ENCODE results near the gene ESD. TPM values are rescaled to one million over a fixed set of nuclear protein-coding genes. Genes with fewer than 3 reads are reported as not detected.
"Not testable (repeated sequence)": the region's sequence is repeated elsewhere in the genome, so short reads cannot be mapped to it uniquely, and the experiment has no call there.

The ESD gene
- total RNA-seq, 5 donors from 2014 or later (not counting 1 experiment from before 2014, with no cell fraction given): 32.4 to 52.1 (median 44.6) TPM

- CTCF ChIA-PET: no interaction called here
- ATAC-seq (replicated peaks in 1 of 4): no peak
- POLR2A ChIA-PET: no interaction called here
- Mint-ChIP-seq H3K36me3 (peaks cover 62% of the 10 kb centered on the region), H3K27ac (no peak overlapping the region), H3K27me3 (no peaks in the 10 kb centered on the region), H3K4me1 (peaks cover 0 to 2% (median 0%) of the 10 kb centered on the region in 3 donors), H3K4me3 (no peak overlapping the region), H3K9me3 (no peaks in the 10 kb centered on the region)
- no peak overlapping the region for H3K4me3 ChIP-seq (ENCODE audit: control insufficient read depth in 1 of 2, extremely low read depth in 1 of 2, low read length in 1 of 2)
- H3K36me3 ChIP-seq (ENCODE audit: control insufficient read depth in 2 of 2, extremely low read depth in 1 of 2, insufficient read depth in 1 of 2, low read length in 1 of 2): peaks cover 0 to 69% of the 10 kb centered on the region in 2 donors
- no peak for DNase-seq
- WGBS (ENCODE audit: insufficient coverage): no CpG with 5 or more reads among the region's 2 CpGs
- H3K9me3 ChIP-seq: no peaks in the 10 kb centered on the region
- no peak overlapping the region for H3K27ac ChIP-seq (ENCODE audit: low read length)
- no peaks in the 10 kb centered on the region for H3K27me3 ChIP-seq (replicated peaks in 1 of 2; ENCODE audit: control insufficient read depth in 2 of 2, extremely low read depth in 1 of 2, insufficient read depth in 2 of 2, low read length in 1 of 2)
- H3K4me1 ChIP-seq (ENCODE audit: control insufficient read depth in 1 of 2, extremely low read depth in 1 of 2, insufficient read depth in 2 of 2, low read length in 2 of 2): no peaks in the 10 kb centered on the region
These were observed 18.1 kb downstream of the ESD start for GRCh38 chr13:46778890-46779289.

- Histone ChIP-seq H3K4me3 (ENCODE audit: control insufficient read depth in 1 of 2, extremely low read depth in 1 of 2, low read length in 1 of 2) (no peak overlapping the region), H3K27ac (ENCODE audit: low read length) (no peak overlapping the region), H3K9me3 (no peaks in the 10 kb centered on the region), H3K27me3 (replicated peaks in 1 of 2; ENCODE audit: control insufficient read depth in 2 of 2, extremely low read depth in 1 of 2, insufficient read depth in 2 of 2, low read length in 1 of 2) (no peaks in the 10 kb centered on the region), H3K4me1 (ENCODE audit: control insufficient read depth in 1 of 2, extremely low read depth in 1 of 2, insufficient read depth in 2 of 2, low read length in 2 of 2) (no peaks in the 10 kb centered on the region), H3K36me3 (ENCODE audit: control insufficient read depth in 2 of 2, extremely low read depth in 1 of 2, insufficient read depth in 1 of 2, low read length in 1 of 2) (peaks cover 0 to 70% of the 10 kb centered on the region in 2 donors)
- no peaks in the 10 kb centered on the region for H3K27me3 Mint-ChIP-seq
- no peak overlapping the region for H3K27ac Mint-ChIP-seq
- H3K4me3 Mint-ChIP-seq: no peak overlapping the region
- WGBS (ENCODE audit: insufficient coverage): no CpG with 5 or more reads among the region's 3 CpGs
- ATAC-seq (replicated peaks in 1 of 4) (no peak), DNase-seq (no peak)
- POLR2A ChIA-PET: interaction anchor here in 1 of 2 donors (0.5 kb wide), 1 partner anchor 177 kb away, joined by 3 read pairs; no protein-coding TSS in a partner anchor
- no peaks in the 10 kb centered on the region for H3K9me3 Mint-ChIP-seq
- CTCF ChIA-PET: no interaction called here
- H3K36me3 Mint-ChIP-seq: peaks cover 69% of the 10 kb centered on the region
- H3K4me1 Mint-ChIP-seq: peaks cover 0 to 2% (median 0%) of the 10 kb centered on the region in 3 donors
These were observed 18.9 kb downstream of the ESD start for GRCh38 chr13:46778095-46778494.

- H3K4me1 ChIP-seq (ENCODE audit: control insufficient read depth in 1 of 2, extremely low read depth in 1 of 2, insufficient read depth in 2 of 2, low read length in 2 of 2): no peaks in the 10 kb centered on the region
- Mint-ChIP-seq H3K27me3 (no peaks in the 10 kb centered on the region), H3K27ac (no peak overlapping the region), H3K4me1 (no peaks in the 10 kb centered on the region), H3K9me3 (no peaks in the 10 kb centered on the region), H3K36me3 (peaks cover 73% of the 10 kb centered on the region), H3K4me3 (no peak overlapping the region)
- WGBS (ENCODE audit: insufficient coverage): 100% methylated on average over 1 of the region's 8 CpGs
- H3K36me3 ChIP-seq (ENCODE audit: control insufficient read depth in 2 of 2, extremely low read depth in 1 of 2, insufficient read depth in 1 of 2, low read length in 1 of 2): peaks cover 0 to 55% of the 10 kb centered on the region in 2 donors
- H3K9me3 ChIP-seq: no peaks in the 10 kb centered on the region
- ATAC-seq (replicated peaks in 1 of 4) (no peak), DNase-seq (no peak)
- CTCF ChIA-PET: interaction anchor here in 1 of 2 donors (0.7 kb wide), 1 partner anchor 57 kb away, joined by 3 read pairs; no protein-coding TSS in a partner anchor
- H3K4me3 ChIP-seq (ENCODE audit: control insufficient read depth in 1 of 2, extremely low read depth in 1 of 2, low read length in 1 of 2): no peak overlapping the region
- no peaks in the 10 kb centered on the region for H3K27me3 ChIP-seq (replicated peaks in 1 of 2; ENCODE audit: control insufficient read depth in 2 of 2, extremely low read depth in 1 of 2, insufficient read depth in 2 of 2, low read length in 1 of 2)
- POLR2A ChIA-PET: no interaction called here
- H3K27ac ChIP-seq (ENCODE audit: low read length): no peak overlapping the region
These were observed 21.4 kb downstream of the ESD start for GRCh38 chr13:46775385-46776107.

GRCh38 chr13:46773541-46773940, 23.4 kb downstream of the ESD start:
- no peaks in the 10 kb centered on the region for H3K9me3 ChIP-seq
- H3K27ac ChIP-seq (ENCODE audit: low read length): no peak overlapping the region
- Mint-ChIP-seq H3K36me3 (peaks cover 82% of the 10 kb centered on the region), H3K4me3 (no peak overlapping the region), H3K9me3 (peaks cover 0 to 2% (median 0%) of the 10 kb centered on the region in 3 donors), H3K27ac (no peak overlapping the region), H3K4me1 (no peaks in the 10 kb centered on the region), H3K27me3 (no peaks in the 10 kb centered on the region)
- H3K4me3 ChIP-seq (ENCODE audit: control insufficient read depth in 1 of 2, extremely low read depth in 1 of 2, low read length in 1 of 2): no peak overlapping the region
- H3K36me3 ChIP-seq (ENCODE audit: control insufficient read depth in 2 of 2, extremely low read depth in 1 of 2, insufficient read depth in 1 of 2, low read length in 1 of 2): peaks cover 0 to 44% of the 10 kb centered on the region in 2 donors
- no peaks in the 10 kb centered on the region for H3K4me1 ChIP-seq (ENCODE audit: control insufficient read depth in 1 of 2, extremely low read depth in 1 of 2, insufficient read depth in 2 of 2, low read length in 2 of 2)
- ChIA-PET CTCF (no interaction called here), POLR2A (no interaction called here)
- no peaks in the 10 kb centered on the region for H3K27me3 ChIP-seq (replicated peaks in 1 of 2; ENCODE audit: control insufficient read depth in 2 of 2, extremely low read depth in 1 of 2, insufficient read depth in 2 of 2, low read length in 1 of 2)
- DNase-seq: no peak
- no CpG with 5 or more reads among the region's 2 CpGs for WGBS (ENCODE audit: insufficient coverage)
- no peak for ATAC-seq (replicated peaks in 1 of 4)

GRCh38 chr13:46771693-46772092, 25.3 kb downstream of the ESD start:
- H3K4me3 ChIP-seq (ENCODE audit: control insufficient read depth in 1 of 2, extremely low read depth in 1 of 2, low read length in 1 of 2): no peak overlapping the region
- peaks cover 0 to 2% (median 0%) of the 10 kb centered on the region in 3 donors for H3K9me3 Mint-ChIP-seq
- CTCF ChIA-PET: no interaction called here
- no peak overlapping the region for H3K4me3 Mint-ChIP-seq
- ATAC-seq (replicated peaks in 1 of 4) (no peak), DNase-seq (no peak)
- H3K27ac Mint-ChIP-seq: no peak overlapping the region
- H3K4me1 Mint-ChIP-seq: no peaks in the 10 kb centered on the region
- peaks cover 70% of the 10 kb centered on the region for H3K36me3 Mint-ChIP-seq
- H3K27me3 ChIP-seq (replicated peaks in 1 of 2; ENCODE audit: control insufficient read depth in 2 of 2, extremely low read depth in 1 of 2, insufficient read depth in 2 of 2, low read length in 1 of 2): no peaks in the 10 kb centered on the region
- H3K4me1 ChIP-seq (ENCODE audit: control insufficient read depth in 1 of 2, extremely low read depth in 1 of 2, insufficient read depth in 2 of 2, low read length in 2 of 2): no peaks in the 10 kb centered on the region
- no peak overlapping the region for H3K27ac ChIP-seq (ENCODE audit: low read length)
- POLR2A ChIA-PET: no interaction called here
- no peaks in the 10 kb centered on the region for H3K9me3 ChIP-seq
- H3K27me3 Mint-ChIP-seq: no peaks in the 10 kb centered on the region
- H3K36me3 ChIP-seq (ENCODE audit: control insufficient read depth in 2 of 2, extremely low read depth in 1 of 2, insufficient read depth in 1 of 2, low read length in 1 of 2): peaks cover 0 to 37% of the 10 kb centered on the region in 2 donors

- ATAC-seq (replicated peaks in 1 of 4); H3K27ac Mint-ChIP-seq; H3K4me1 ChIP-seq (ENCODE audit: control insufficient read depth in 1 of 2, extremely low read depth in 1 of 2, insufficient read depth in 2 of 2, low read length in 2 of 2); H3K9me3 ChIP-seq; H3K27me3 Mint-ChIP-seq; CTCF ChIA-PET; H3K4me1 Mint-ChIP-seq; H3K27ac ChIP-seq (ENCODE audit: low read length); POLR2A ChIA-PET; H3K4me3 Mint-ChIP-seq; H3K9me3 Mint-ChIP-seq; DNase-seq; H3K4me3 ChIP-seq (ENCODE audit: control insufficient read depth in 1 of 2, extremely low read depth in 1 of 2, low read length in 1 of 2); H3K27me3 ChIP-seq (replicated peaks in 1 of 2; ENCODE audit: control insufficient read depth in 2 of 2, extremely low read depth in 1 of 2, insufficient read depth in 2 of 2, low read length in 1 of 2): not testable (repeated sequence)
- 100% methylated on average over 1 of the region's 4 CpGs for WGBS (ENCODE audit: insufficient coverage)
- peaks cover 0 to 24% of the 10 kb centered on the region in 2 donors for H3K36me3 ChIP-seq (ENCODE audit: control insufficient read depth in 2 of 2, extremely low read depth in 1 of 2, insufficient read depth in 1 of 2, low read length in 1 of 2)
- H3K36me3 Mint-ChIP-seq: peaks cover 56% of the 10 kb centered on the region
These were observed 27.0 kb downstream of the ESD start for GRCh38 chr13:46769925-46770324.

All from T-cell (primary cell).